Stimulated activated CD4-positive, alpha-beta T cell treated with anti-CD3 and anti-CD28 coated beads, Interleukin-12 subunit alpha, Interleukin-12 subunit beta, amount 100 ng/mL, for 4 hours (primary cell): ENCODE data around the gene POLR3H.

Experiments used
- DNase-seq: peaks from one replicate; pipeline ENCODE4 v3.0.0-alpha.2; 2020

The POLR3H gene

DNA sequence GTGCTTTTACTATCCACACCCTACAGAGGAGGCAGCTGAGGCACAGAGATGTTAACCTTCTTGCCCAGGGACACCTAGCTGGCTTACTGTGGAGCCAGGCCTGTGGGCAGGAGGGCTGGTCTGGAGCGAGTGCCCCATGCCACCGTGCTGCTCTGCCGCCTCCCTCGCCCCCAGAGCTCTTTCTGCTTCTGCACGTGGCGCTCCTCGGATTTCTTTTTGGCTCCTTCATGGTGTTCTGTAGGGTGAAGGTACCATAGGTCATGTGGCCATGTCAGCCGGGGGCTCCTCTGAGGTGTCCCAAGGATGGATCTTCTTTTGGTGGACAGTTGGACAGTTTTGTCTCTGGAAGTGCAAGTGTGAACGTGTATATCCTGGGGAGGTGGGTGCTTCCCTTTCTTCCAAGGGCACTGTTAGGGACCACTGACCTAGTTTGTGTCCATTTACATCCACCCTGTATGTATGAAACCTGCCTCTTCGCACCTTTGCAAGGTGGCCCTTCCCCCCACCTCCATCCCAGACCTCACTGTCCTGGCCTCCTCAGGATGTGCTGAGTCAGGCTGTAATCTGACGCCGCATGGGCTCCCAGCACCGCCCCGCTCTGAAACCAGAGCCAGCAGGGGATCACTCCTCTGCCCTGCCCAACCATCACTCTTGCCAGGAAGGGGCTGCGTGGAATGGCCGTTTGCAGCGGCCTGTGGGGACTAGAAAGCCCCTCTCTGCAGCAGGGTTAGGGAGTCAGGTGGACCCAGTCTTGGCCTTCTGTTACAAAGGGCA, 31.7 kb downstream of the POLR3H start:
- DNase-seq, result no peak

DNA sequence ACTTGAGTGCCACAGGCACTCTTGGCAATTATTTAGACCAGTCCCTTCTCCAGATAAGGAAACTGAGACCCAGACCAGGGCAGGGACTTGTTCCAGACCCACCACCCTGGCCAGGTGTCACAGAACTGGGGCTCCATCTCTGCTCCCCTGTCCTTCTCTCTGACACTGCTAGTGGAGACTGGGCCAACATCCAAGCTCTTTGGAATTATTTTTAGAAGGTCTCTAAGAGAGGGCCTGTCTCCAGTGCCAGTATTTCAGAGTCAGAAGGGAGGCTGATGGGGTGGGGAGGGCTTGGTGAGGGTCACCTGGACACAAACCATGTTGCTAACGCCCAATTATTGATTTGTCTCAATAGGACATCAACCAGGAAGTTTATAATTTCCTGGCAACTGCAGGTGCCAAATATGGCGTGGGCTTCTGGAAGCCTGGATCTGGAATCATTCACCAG, 32.7 kb downstream of the POLR3H start:
- no peak for DNase-seq

DNA sequence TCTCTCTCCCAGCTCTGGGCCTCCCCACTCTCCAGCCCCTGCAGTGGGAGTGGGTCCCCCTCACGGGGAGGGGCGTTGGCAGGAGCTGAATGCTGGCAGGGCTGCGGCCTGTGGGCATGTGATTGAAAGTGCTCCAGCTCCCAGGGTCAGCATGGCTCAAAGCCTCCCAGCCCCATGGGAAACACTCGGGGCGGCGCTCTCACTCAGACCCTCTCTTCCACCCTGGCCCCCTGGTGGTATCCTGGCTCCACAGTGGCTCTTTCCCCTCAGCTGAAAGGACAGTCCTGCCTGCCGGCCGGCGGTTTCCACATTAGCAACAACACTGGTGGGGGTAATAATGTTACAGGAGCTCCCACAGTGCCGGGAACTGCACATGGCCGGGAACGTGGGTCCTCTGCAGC, 35.5 kb downstream of the POLR3H start:
- no peak for DNase-seq

DNA sequence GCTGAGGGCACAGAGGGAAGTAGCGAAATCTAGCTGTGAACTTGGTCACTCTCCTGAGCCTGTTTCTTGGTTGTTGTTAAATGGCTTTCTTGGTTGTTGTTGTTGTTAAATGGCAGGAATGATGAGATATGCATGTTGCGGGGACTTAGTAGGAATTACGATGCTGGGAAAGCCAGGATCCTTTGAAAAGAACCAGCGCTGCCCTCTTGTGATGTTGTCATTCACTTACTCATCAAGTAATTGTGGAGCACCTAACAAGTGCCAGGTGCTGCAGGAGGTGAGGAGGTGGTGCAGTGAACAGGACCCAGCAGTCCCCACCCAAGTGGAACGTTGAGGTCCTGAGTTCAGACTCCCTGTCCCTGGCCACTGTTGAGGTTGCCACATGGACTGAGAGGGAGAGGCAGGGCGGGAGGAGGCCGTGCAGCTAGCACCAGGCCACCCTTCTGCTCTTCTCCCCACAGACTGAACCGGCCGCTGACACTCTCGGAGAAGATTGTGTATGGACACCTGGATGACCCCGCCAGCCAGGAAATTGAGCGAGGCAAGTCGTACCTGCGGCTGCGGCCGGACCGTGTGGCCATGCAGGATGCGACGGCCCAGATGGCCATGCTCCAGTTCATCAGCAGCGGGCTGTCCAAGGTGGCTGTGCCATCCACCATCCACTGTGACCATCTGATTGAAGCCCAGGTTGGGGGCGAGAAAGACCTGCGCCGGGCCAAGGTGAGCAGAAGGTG, 36.8 kb downstream of the POLR3H start:
- DNase-seq, result no peak

DNA sequence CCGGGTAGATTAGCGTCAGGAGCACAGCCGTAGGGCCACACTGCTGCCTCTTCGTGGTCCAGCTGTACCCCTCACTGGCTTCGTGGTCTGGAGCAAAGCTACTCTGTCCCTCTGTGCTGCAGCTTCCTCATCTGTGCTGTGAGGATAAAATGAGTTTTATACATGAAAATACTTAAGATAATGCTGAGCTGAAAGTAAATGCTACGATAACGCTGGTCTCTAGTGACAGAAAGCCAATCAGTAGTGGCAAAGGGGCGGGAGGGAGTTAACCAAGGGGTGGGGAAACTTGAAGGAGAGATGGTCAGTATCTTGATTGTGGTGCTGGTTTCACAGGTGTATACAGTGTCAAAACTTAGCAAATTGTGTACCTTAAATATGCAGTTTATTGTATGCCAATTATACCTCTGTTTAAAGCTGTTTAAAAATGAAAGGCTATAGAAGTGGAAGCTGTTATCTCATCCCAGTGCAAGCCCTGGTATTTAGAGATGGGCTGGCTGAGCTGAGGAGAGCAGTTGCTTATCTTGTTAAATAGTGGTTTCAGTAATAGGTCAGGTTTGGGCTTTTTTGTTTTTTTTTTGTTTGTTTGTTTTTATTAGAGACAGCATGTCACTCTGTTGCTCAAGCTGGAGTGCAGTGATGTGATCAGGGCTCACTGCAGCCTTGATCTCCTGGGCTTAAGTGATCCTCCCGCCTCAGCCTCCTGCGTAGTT, 38.6 kb downstream of the POLR3H start:
- DNase-seq, result no peak

DNA sequence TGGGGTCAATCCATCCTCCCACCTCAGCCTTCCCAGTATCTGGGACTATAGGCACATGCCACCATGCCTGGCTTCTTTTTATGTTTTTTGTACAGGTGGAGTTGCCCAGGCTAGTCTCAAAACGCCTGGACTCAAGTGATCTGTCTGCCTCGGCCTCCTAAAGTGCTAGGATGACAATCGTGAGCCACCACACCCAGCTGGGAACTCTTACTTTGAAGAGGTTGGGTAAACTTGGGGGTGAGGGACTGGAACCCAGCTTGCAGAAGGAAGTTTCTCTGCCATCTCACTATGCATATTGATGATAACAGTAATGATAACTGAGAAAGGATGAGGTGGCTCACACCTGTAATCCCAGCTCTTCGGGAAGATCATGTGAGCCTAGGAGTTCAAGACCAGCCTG, 39.5 kb downstream of the POLR3H start:
- no peak for DNase-seq

DNA sequence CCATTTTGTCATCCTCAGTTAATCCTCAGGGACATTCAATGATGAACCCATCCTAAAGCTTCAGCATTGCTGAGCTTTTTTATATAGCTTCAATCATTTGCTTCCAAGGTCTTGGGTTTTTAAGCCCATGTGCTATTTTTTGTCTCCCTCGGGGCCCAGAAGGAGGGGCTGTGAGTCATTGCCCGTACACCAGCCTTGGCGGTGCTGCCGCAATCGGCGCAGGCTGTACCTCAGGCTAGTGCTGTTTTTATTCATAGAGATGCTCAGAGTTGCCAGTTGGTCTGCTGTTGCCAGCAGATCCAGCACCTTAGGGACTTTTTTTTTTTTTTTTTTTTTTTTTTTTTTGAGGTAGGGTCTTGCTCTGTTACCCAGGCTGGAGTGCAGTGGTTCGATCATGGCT, 39.9 kb downstream of the POLR3H start:
- no peak for DNase-seq

DNA sequence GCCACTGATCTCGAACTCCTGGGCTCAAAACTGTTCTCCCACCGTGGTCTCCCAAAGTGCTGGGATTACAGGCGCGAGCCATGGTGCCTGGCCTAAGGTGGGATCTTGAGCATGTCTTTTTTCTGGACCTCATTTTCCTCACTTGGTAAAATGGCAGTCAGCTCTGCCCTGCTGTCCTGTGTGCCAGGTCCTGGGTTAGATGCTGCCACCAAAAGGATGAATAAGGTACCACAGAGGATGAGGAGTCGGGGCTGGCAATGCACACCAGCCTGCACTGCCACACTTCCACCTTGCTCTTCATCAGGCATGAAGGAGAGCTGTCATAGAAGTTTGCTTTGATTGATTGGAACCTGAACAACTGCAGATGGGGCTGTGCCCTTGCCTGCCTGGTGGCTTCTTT, 43.1 kb downstream of the POLR3H start:
- DNase-seq, result no peak

DNA sequence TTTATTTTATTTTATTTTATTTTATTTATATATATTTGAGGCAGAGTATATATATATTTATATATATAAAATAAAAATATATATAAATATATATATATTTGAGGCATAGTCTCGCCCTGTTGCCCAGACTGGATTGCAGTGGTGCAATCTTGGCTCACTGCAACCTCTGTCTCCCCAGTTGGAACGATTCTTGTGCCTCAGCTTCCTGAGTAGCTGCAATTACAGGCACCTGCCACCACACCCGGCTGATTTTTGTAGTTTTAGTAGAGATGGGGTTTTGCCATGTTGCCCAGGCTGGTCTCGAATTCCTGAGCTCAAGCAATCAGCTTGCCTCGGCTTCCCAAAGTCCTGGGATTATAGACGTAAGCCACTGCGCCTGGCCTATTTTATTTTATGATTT, 44.0 kb downstream of the POLR3H start:
- DNase-seq, result no peak

DNA sequence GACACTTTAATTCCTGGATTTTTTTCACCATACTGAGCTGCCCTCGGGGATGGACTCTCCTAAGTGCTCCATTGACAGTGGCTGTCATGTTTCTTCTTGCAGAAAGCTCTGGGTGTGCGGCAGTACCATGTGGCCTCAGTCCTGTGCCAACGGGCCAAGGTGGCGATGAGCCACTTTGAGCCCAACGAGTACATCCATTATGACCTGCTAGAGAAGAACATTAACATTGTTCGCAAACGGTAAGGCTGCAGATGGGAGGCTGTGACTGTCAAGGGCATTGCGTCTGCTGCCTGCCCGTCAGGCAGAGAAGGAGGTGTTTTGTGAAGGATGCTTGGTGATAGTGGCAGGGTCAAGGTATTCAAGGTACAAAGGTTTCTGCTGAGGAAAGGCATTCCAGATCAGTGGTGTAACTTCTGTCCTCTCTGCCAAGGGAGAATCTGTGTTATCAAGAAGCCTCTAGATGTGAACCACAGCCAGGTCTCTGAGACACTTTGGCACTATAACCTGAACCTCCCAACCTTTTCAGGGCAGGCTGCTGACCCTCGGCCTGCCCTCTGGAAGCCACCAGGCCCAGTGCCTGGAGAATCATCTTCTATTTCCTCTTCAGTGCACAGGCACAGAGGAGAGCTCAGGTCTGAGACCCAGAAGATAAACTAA, 44.5 kb downstream of the POLR3H start:
- DNase-seq, result no peak

DNA sequence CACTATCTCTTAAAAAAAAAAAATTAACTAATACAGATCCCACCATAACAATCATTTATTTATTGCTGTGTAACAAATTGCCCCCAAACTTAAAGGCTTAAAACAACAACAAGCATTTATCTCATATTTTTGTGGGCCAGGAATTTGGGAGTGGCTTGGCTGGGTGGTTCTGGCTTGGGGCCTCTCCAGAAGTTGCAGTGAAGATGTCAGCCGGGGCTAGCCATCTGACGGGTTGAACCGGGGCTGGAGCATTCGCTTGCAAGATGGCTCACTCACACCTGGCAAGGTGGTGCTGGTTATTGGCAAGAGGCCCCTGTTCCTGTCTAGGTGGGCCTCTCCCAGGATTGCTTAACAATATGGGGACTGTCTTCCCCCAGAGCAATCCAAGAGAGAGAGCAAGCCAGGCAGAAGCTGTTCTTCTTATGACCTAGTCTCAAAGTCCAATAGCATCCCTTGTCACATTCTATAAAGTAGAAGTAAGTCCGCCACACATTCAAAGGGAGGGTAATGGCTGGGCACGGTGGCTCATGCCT, 45.9 kb downstream of the POLR3H start:
- DNase-seq, result no peak

DNA sequence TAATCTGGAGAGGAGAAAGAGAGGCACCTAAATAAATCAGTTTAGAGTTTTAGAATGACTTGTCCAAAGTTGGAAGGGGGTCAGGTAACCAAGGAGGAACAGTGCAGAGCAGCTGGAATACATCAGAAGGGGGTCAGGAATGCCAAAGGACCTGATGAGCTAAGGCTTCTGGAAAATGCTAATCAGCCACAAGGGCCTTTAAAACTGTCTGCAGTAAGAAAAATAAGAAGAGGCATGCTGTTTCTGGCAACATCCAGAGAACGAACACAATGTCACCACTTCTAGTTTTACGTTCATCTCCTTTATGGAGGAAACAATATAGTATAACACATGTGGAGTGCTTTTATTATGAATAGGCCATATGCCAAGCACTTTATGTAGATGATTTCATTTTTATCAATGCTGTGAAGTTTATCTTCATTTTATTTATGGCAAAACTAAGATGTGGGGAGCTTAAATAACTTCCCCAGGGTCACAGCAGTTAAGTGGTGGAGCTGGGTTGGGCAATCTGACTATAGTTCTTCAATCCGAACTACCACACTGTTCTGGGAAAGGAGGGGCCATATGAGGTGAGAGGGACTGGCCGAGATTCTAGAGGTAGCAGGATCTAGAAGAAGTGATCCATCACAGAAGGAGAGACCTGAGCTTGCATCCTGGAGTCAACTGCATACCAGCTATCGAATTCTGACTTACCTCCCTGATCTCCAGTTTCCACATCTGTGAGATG, 52.7 kb downstream of the POLR3H start:
- DNase-seq, result no peak

DNA sequence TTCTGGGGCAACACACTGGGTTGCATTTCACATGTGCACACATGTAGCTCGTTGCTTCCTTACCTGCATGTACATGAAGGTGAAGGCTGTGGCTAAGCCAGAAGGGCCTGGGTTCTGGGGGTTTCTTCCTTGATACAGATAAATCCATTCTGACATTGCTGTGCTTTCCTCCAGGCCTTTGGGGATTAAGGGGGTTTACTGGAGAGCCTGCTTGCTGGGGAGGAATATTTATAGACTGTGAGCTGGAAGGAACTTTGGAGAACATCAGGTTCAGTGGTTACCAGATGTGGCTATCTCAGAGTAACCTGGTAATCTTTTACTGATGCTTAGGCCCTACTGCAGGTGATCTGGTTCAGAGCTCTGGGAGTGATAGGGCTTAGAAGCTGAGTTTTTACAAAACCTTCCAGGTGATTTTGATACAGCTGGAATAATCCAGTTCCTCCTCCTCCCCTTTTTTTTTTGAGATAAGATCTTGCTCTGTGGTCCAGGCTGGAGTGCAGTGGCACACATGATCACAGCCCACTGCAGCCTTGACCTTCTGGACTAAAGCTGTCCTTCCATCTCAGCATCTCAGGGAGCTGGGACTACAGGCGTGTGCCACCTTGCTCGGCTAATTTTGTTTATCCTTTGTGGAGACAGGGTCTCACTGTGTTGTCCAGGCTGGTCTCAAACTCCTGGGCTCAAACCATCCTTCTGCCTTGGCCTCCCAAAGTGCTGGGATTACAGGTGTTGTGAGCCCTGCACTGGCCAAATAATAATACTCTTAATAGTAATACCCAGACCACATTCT, 55.5 kb downstream of the POLR3H start:
- no peak for DNase-seq

DNA sequence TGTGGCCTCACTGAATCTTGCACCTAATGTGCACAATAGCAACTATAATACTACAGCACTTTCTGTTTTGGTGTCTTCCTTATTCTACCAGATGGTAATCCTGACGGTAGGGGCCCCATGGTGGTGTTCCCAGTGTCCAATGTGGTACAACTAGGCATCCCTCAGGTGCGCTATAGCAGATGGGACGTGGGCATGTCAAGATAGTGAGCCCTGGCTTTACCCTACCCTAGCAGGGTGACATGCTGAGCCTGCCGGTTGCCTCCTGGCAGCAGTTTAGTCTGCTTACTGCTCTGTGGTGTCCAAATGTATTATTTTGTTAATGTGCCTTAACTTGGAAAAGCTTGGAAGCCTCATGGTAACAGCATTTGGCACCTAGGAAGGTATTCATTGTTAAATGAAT, 56.2 kb downstream of the POLR3H start:
- DNase-seq, result no peak

DNA sequence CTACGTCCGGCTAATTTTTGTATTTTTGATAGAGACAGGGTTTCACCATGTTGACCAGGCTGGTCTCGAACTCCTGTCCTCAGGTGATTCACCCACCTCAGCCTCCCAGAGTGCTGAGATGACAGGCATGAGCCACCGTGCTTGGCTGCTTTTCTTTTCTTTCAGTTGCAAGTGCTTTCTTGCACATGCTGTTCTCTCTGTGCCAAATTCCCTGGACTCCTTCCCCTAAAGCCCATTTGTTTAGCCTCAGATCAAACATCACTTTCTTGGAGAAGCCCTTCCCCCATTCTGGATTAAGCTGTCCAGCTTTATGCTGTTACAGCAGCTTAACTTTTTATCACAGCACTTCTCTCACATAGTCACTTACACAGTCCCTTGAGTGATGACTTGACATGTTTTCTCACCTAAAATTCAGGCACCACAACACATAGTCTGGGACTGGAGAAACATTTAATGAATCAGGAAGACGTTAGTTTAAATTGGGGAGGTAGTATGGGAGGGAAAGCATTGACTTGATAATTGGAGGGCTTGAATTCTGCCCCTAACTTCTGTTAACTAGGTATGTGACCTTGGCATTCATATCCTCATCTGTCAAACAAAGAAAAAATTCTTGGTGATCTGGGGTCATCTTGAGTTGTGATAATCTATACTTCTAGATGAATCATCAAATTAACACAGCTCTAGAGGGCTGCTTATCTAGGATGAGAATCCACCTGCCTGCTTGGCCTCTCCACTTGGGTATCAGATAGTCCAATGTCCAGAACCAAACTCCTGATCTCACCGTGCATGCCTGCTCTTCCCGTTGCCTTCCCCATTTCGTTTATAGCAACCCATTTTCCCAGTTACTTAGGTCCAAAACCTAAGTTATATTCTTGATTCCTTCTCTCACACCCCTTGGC, 57.0 kb downstream of the POLR3H start:
- no peak for DNase-seq

DNA sequence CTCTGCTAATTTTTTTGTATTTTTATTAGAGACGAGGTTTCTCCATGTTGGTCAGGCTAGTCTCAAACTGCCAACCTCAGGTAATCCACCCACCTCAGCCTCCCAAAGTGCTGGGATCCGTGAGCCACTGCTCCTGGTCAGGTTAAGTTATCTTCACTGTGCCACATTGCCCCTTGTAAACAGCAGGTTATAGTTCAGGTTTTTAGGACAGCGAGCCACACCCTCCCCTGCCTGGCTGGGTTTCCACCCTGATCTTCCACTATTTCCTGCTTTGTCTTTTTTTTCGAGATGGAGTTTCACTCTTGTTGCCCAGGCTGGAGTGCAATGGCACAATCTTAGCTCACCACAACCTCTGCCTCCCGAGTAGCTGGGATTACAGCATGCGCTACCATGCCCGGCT, 59.2 kb downstream of the POLR3H start:
- no peak for DNase-seq

DNA sequence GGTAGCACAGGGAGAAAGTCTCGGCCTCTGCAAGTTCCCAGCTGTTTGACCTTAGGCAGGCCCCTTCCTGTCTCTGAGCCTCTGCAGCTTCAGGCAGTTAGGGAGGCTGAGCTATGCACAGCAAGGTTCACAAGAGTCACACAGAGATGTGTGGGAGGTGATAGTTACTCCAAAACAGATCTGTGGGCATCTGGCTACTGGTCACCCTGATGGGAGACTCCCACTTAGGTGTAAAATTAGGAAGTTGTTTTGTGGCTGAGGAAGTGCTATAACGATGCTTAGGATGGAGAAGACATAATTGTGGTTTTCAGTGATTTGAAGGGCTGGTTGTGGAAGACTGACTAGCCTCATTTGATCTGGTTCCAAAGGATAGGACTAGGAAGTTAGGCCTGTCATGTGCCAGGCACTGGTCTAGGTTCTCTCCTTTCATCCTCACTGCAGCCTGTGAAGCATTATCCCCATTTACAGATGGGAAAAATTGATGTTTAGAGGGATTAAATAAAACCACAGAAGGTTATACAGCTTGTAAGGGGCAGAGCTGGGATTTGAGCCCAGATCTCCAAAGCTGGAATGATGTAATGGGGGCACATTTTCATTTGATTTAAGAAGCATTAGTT, 61.8 kb downstream of the POLR3H start:
- no peak for DNase-seq

DNA sequence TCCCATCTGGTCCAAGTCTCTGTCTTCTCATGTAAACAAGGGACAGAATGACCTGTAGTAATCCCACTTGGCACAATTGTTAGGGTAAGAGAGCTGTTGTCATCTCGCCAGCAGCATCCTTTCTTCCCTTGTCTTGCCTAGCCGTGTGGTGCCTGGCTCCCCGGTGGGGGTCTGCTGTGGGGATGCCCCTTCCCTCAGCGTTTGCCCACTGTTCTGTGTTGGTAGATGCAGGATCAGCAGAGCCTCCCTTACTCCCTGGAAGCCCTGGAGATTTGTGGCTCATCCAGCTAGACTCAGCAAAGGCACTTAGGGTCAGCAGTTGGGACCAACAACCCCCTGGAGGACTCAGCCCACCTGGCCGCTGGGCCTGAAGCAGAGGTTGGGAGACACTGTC, 62.3 kb downstream of the POLR3H start:
- no peak for DNase-seq

DNA sequence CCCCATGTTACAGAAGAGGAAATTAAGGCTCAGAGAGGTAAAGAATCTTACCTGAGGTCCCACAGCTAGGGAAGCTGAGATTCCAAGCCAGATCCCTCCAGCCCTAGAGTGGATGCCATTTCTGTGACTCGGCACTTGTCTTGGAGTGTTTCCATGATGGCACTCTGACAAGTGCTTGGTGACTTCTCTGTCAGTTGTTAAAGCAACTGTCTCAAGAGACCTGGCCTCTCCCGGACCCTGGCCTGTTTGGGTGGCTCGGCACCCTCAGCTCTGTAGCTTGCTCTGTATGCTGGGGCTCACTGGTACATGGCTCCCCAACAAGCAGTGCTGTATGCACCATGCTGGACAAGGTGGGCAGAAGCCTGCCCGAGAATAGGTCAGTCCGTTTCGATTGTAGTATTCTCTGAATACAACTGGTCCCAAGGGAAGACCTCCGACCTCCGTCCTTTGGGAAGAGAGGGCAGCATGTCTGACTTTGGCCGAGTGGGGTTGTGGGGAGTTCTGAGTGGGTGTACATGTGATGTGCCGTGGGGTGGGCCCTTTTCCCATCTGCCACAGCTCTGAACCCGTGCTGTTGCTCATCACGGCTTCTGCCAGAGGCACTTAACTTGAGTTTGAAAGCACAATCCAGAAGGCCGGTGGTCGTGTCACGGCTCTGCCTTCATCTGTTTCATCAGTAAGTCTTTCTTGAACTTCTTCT, 63.0 kb downstream of the POLR3H start:
- DNase-seq, result no peak

DNA sequence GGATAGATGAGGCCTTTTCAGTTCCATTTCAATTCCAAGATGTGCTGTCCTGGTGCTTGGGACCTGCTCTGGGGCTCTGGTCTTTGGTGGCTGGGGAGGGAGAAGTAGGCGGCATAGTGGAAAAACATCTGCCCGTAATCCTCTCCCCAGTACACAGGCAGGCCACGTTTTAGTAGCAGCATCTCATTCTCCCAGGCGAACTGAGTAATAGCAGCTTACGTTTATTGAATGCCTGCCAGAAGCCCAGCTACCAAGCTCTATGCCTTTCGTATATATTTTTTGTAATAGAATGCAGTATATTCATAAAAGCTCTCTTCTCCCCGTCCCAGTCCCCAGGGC, 63.9 kb downstream of the POLR3H start:
- no peak for DNase-seq
